Progenitor cell of endocrine pancreas (in vitro differentiated cells): ENCODE measurements around the gene IZUMO1. TPM values are rescaled to one million over a fixed set of nuclear protein-coding genes. Genes with fewer than 3 reads are reported as not detected.

ENCODE experiments used
- DNase-seq: peaks from one replicate; pipeline ENCODE4 v3.0.0; 2021; ENCODE audit warnings: low spot score; ENCODE audit not compliant: unreplicated experiment
- H3K27ac Mint-ChIP-seq: 2 replicates; pipeline ENCODE4 v1.8.0; 2021; ENCODE audit warnings: mild to moderate bottlenecking, moderate library complexity, mixed read lengths
- H3K27me3 Mint-ChIP-seq: 2 replicates; pipeline ENCODE4 v1.8.0; 2021; ENCODE audit warnings: mixed read lengths
- H3K36me3 Mint-ChIP-seq: 2 replicates; pipeline ENCODE4 v1.8.0; 2022; ENCODE audit warnings: mixed read lengths; ENCODE audit not compliant: insufficient read depth
- H3K4me1 Mint-ChIP-seq: 2 replicates; pipeline ENCODE4 v1.8.0; 2021; ENCODE audit warnings: low read depth, mixed read lengths
- H3K4me3 Mint-ChIP-seq: 2 replicates; pipeline ENCODE4 v1.8.0; 2021; ENCODE audit warnings: low read depth, mild to moderate bottlenecking, moderate library complexity, mixed read lengths
- H3K9me3 Mint-ChIP-seq: 2 replicates; pipeline ENCODE4 v1.8.0; 2021; ENCODE audit warnings: low read depth, mixed read lengths
- total RNA-seq: library from RNA; stranded (reverse); gene quantifications from 2 replicates; pipeline ENCODE4 v1.2.1, GENCODE V29; 2021
- TF ChIP-seq, protein P1 (sequence below): fragments of 200-600 bp; sonication (generic); IDR thresholded peaks from one replicate; pipeline ENCODE4 v1.5.0; 2021; ENCODE audit warnings: antibody characterized with exemption, mild to moderate bottlenecking; ENCODE audit not compliant: unreplicated experiment

The IZUMO1 gene
- total RNA-seq, 1 donor from 2014 or later = 1.0 TPM

DNA sequence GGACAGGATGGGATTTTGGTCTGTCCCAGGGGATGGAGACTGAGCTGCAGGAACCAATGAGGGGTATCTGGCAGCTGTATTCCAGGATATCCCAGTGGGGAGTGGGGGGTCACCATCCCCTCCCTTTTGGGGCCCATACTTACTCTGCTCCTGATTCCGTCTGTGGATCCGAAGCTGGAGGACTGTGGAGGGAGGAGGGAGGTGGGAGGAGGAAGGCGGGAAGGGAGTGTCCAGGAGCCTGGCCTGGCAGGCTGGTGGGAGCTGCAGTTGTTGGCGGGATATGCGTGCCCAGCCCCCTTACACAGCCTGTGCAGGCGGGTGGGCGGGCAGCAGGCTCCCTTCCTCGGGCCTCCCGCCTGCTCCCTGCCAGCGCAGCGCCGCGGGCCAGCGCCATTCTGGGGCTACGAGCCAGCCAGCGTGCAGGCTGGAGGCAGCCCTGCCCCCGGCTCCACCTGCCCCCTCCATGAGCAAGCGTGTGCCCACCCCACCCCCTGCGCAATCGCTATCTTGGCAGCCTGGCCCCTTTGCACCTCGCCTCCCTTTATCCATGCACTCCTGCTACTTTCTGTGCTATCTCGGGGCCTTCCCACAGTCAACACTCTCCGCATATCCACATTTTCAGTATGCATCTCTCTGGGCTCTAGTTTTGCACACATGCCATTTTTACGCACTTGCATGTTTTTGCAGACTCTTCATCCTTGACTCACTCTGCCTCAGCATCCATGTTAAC is 30.0 kb downstream of the IZUMO1 start:
- Mint-ChIP-seq H3K27ac (no peak overlapping the region), H3K36me3 (no peaks in the 10 kb centered on the region), H3K4me3 (peak overlapping the region; percentile 11), H3K27me3 (no peaks in the 10 kb centered on the region), H3K4me1 (peaks cover 18% of the 10 kb centered on the region), H3K9me3 (no peaks in the 10 kb centered on the region)
- no peak for DNase-seq
- TF ChIP-seq, protein P1, sequence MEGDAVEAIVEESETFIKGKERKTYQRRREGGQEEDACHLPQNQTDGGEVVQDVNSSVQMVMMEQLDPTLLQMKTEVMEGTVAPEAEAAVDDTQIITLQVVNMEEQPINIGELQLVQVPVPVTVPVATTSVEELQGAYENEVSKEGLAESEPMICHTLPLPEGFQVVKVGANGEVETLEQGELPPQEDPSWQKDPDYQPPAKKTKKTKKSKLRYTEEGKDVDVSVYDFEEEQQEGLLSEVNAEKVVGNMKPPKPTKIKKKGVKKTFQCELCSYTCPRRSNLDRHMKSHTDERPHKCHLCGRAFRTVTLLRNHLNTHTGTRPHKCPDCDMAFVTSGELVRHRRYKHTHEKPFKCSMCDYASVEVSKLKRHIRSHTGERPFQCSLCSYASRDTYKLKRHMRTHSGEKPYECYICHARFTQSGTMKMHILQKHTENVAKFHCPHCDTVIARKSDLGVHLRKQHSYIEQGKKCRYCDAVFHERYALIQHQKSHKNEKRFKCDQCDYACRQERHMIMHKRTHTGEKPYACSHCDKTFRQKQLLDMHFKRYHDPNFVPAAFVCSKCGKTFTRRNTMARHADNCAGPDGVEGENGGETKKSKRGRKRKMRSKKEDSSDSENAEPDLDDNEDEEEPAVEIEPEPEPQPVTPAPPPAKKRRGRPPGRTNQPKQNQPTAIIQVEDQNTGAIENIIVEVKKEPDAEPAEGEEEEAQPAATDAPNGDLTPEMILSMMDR = no peak

DNA sequence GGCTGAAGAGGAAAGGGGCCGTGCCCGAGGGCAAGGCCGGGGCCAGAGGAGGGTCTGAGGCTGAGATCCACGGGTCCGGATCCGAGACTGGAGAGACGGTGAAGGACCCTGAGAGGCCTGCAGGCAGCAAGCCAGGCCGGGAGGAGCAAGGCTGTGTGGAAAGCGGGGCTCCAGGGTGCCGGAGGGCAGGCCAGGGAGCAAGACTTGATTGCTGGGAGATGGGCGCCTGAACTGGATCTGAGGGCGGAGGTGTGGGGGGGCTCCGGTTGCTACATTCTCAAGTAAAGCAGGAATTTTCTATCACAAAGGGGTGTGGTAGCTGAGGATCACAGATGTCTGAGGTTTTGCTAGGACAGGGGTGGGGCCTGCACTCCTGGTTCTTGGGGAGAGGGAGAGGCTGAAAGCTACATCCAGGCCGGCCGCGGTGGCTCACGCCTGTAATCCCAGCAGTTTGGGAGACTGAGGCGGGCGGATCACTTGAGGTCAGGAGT is 31.0 kb downstream of the IZUMO1 start:
- H3K27me3 Mint-ChIP-seq = no peaks in the 10 kb centered on the region
- peaks cover 2% of the 10 kb centered on the region for H3K36me3 Mint-ChIP-seq
- no peak for DNase-seq
- TF ChIP-seq, protein P1 = no peak
- H3K4me1 Mint-ChIP-seq = peaks cover 18% of the 10 kb centered on the region
- no peak overlapping the region for H3K27ac Mint-ChIP-seq
- no peaks in the 10 kb centered on the region for H3K9me3 Mint-ChIP-seq
- no peak overlapping the region for H3K4me3 Mint-ChIP-seq

DNA sequence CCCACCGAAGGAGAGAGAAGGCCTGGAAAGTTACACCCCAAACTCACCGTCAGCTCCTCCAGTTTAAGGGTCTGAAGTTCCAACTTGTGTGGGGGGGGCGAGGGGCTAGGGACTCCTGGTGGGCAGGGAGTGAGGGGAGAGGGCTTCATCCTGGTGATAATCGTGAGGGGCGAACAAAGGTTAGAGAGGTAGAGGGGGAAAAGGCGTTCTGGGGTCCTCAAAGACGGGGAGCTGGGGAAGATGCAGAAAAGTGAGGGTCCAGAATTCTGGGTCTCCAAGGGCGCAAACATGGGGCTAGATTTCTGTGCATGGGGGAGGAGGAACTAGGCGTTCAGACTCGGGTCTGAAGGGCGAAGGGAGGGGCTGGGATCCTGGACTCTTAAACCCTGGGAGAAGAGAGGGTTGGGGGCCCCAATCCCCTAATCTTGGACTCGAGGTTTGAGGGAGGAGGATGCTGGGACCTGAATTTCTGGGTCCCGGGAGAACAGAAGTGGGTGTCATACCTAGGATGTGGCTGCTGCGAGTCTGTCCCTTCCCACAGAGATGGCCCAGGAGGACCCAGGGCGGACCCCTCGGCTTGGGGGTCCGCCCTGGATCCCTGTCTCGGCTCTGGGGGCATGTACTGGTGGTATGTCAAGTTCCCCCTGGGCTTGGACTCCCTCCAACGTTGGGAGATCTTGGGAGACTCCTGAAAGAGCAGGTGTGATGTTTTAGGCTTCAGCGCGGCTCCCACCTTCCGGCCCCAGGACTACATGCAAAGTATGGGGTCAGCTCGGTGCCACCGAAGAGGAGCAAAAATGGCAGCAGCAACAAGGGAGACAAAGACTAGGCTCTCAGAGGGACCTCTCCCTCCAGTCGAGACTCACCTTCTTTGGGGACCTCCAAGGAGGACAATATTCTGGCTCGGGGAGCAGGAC is 31.7 kb downstream of the IZUMO1 start:
- TF ChIP-seq, protein P1 = no peak
- peak overlapping the region; percentile 94 for H3K27ac Mint-ChIP-seq
- H3K27me3 Mint-ChIP-seq = no peaks in the 10 kb centered on the region
- no peaks in the 10 kb centered on the region for H3K9me3 Mint-ChIP-seq
- H3K36me3 Mint-ChIP-seq = peaks cover 2% of the 10 kb centered on the region
- no peak for DNase-seq
- peaks cover 16% of the 10 kb centered on the region for H3K4me1 Mint-ChIP-seq
- H3K4me3 Mint-ChIP-seq = peak overlapping the region; percentile 80

DNA sequence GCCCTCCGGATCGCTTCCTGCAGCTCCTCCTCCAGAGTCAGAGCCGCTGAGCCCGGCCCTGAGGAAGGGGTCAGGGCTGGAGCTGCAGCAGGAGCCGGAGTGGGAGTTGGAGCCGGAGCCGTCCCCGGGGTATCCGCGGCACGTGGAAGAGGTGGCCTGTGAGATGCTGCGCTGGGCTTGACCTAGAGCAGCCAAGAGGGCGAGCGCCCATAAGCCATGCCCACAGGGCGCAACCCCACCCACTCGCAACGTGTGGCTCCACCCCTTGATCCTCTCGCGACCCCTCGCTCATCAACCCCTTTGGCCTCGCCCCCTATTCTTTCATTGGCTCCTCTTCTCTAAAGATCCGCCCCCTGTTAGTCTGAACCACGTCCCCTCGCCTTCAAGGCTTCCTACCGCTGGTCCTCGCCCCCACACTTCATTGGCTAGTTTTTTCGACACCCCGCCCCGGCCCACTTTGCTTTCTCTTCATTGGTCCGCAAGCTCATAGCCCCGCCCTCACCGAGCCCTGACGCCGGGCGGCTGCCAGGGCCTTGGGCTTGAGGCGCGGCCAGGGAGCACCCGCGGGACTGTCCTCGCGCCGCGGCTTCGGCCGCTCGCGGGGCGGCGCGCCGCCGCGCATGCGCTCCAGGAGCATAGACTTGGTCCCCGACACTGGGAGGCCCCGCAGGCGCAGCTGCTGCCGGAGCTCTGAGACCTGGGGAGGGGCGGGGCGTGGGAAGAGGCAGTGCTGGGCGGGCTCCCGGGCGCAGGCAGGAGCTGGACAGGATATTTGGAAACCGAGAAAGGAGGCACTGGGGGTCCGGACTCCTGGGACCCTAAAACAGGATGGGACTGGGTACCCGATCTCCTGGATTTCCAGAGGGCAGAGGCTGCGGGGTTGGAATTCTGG is 32.6 kb downstream of the IZUMO1 start:
- peak; percentile 99 for DNase-seq
- TF ChIP-seq, protein P1 = no peak
- H3K9me3 Mint-ChIP-seq = no peaks in the 10 kb centered on the region
- peaks cover 2% of the 10 kb centered on the region for H3K36me3 Mint-ChIP-seq
- peaks cover 15% of the 10 kb centered on the region for H3K4me1 Mint-ChIP-seq
- H3K27me3 Mint-ChIP-seq = no peaks in the 10 kb centered on the region
- peak overlapping the region; percentile 80 for H3K4me3 Mint-ChIP-seq
- peak overlapping the region; percentile 94 for H3K27ac Mint-ChIP-seq
